HEK293 (cell line): ENCODE results near the gene RPTN.
A peak's percentile ranks its signal among the peaks of the same experiment; 100 is the strongest.

ENCODE experiments used
- CTCF ChIA-PET: fragments of 350-600 bp; formaldehyde crosslinking; extraction: SDS; loops from one replicate; lab custom pipeline; 2021; ENCODE audit warnings: antibody characterized with exemption; lab: Yijun Ruan, JAX
- POLR2A ChIA-PET: fragments of 300-600 bp; formaldehyde crosslinking; extraction: SDS; loops from one replicate; lab custom pipeline; 2020; ENCODE audit warnings: antibody characterized with exemption, inconsistent platforms; lab: Yijun Ruan, JAX
- H3K27ac ChIP-seq: fragments of 200-500 bp; sonication (Bioruptor generic); 2 replicates; pipeline ENCODE4 v1.5.1; 2014; ENCODE audit warnings: low read depth, low read length, control low read depth, inconsistent platforms; ENCODE audit errors: extremely low read depth
- H3K36me3 ChIP-seq, 2 experiments: fragments of 200-500 bp in 1 of 2; sonication (Bioruptor generic) in 1 of 2; 1 replicate in 1 of 2; 2 replicates in 1 of 2; pipeline ENCODE4 v1.5.1; 2014 to 2017; ENCODE audit warnings: inconsistent platforms in 2 of 2, low read length in 2 of 2; ENCODE audit not compliant: control insufficient read depth in 2 of 2, insufficient read depth in 1 of 2
- H3K4me1 ChIP-seq: fragments of 200-500 bp; sonication (Bioruptor generic); 2 replicates; pipeline ENCODE4 v1.5.1; 2014; ENCODE audit warnings: mild to moderate bottlenecking, low read length, inconsistent platforms; ENCODE audit not compliant: control insufficient read depth, insufficient read depth
- H3K4me3 ChIP-seq: 2 replicates; pipeline ENCODE4 v1.5.1; 2011; ENCODE audit warnings: low read depth, mild to moderate bottlenecking, control low read depth, low read length, moderate library complexity
- H3K9me3 ChIP-seq: fragments of 200-500 bp; sonication (Bioruptor generic); 2 replicates; pipeline ENCODE4 v1.5.1; 2014; ENCODE audit warnings: low read depth, low read length, inconsistent platforms; ENCODE audit not compliant: control insufficient read depth, insufficient read depth
- KLF16 ChIP-seq: fragments of 450-650 bp; formaldehyde crosslinking; IDR thresholded peaks from 2 replicates; pipeline ENCODE4 v1.5.1; 2017; ENCODE audit warnings: missing biosample characterization, missing genetic modification characterization
- ZBTB21 ChIP-seq: fragments of 450-650 bp; formaldehyde crosslinking; IDR thresholded peaks from 2 replicates; pipeline ENCODE4 v1.5.1; 2017; ENCODE audit warnings: missing biosample characterization, missing genetic modification characterization
- ZFP37 ChIP-seq: fragments of 450-650 bp; formaldehyde crosslinking; IDR thresholded peaks from 2 replicates; pipeline ENCODE4 v1.5.1; 2016; ENCODE audit warnings: missing biosample characterization, missing genetic modification characterization
- ZFP69B ChIP-seq: fragments of 450-650 bp; formaldehyde crosslinking; IDR thresholded peaks from 2 replicates; pipeline ENCODE4 v1.5.1; 2016; ENCODE audit warnings: missing biosample characterization, missing genetic modification characterization
- ZNF114 ChIP-seq: fragments of 450-650 bp; formaldehyde crosslinking; IDR thresholded peaks from 2 replicates; pipeline ENCODE4 v1.5.0; 2017; ENCODE audit warnings: missing biosample characterization, missing genetic modification characterization
- ZNF121 ChIP-seq: fragments of 450-650 bp; formaldehyde crosslinking; IDR thresholded peaks from 2 replicates; pipeline ENCODE4 v1.5.1; 2016; ENCODE audit warnings: missing biosample characterization, missing genetic modification characterization
- ZNF138 ChIP-seq: fragments of 450-650 bp; formaldehyde crosslinking; IDR thresholded peaks from 2 replicates; pipeline ENCODE4 v1.5.1; 2016; ENCODE audit warnings: missing biosample characterization, missing genetic modification characterization, borderline replicate concordance
- ZNF16 ChIP-seq: fragments of 450-650 bp; formaldehyde crosslinking; IDR thresholded peaks from 2 replicates; pipeline ENCODE4 v1.5.1; 2016; ENCODE audit warnings: low read depth, missing biosample characterization, missing genetic modification characterization
- ZNF175 ChIP-seq: fragments of 450-650 bp; formaldehyde crosslinking; IDR thresholded peaks from 2 replicates; pipeline ENCODE4 v1.5.1; 2016; ENCODE audit warnings: missing biosample characterization, missing genetic modification characterization
- ZNF18 ChIP-seq: fragments of 450-650 bp; formaldehyde crosslinking; IDR thresholded peaks from 2 replicates; pipeline ENCODE4 v1.5.1; 2016; ENCODE audit warnings: missing biosample characterization, missing genetic modification characterization
- ZNF266 ChIP-seq: fragments of 450-650 bp; formaldehyde crosslinking; IDR thresholded peaks from 2 replicates; pipeline ENCODE4 v1.5.1; 2016; ENCODE audit warnings: missing biosample characterization, missing genetic modification characterization, low read depth
- ZNF311 ChIP-seq: fragments of 450-650 bp; formaldehyde crosslinking; IDR thresholded peaks from 2 replicates; pipeline ENCODE4 v1.5.1; 2017; ENCODE audit warnings: missing biosample characterization, missing genetic modification characterization, borderline replicate concordance
- ZNF571 ChIP-seq: fragments of 450-650 bp; formaldehyde crosslinking; IDR thresholded peaks from 2 replicates; pipeline ENCODE4 v1.5.0; 2017; ENCODE audit warnings: missing biosample characterization, missing genetic modification characterization
- ZNF596 ChIP-seq: fragments of 450-650 bp; IDR thresholded peaks from 2 replicates; pipeline ENCODE4 v1.5.0; 2018; ENCODE audit warnings: missing biosample characterization, mild to moderate bottlenecking, missing genetic modification characterization, moderate library complexity
- ZNF629 ChIP-seq: fragments of 450-650 bp; formaldehyde crosslinking; IDR thresholded peaks from 2 replicates; pipeline ENCODE4 v1.5.1; 2017; ENCODE audit warnings: missing biosample characterization, missing genetic modification characterization
- ZNF639 ChIP-seq: fragments of 450-650 bp; formaldehyde crosslinking; IDR thresholded peaks from 2 replicates; pipeline ENCODE4 v1.5.1; 2016; ENCODE audit warnings: missing biosample characterization, missing genetic modification characterization
- ZNF677 ChIP-seq: fragments of 450-650 bp; IDR thresholded peaks from 2 replicates; pipeline ENCODE4 v1.5.0; 2018; ENCODE audit warnings: missing biosample characterization, mild to moderate bottlenecking, missing genetic modification characterization, moderate library complexity
- ZNF701 ChIP-seq: fragments of 450-650 bp; formaldehyde crosslinking; IDR thresholded peaks from 2 replicates; pipeline ENCODE4 v1.5.1; 2016; ENCODE audit warnings: missing biosample characterization, missing genetic modification characterization
- ZNF76 ChIP-seq: fragments of 450-650 bp; formaldehyde crosslinking; IDR thresholded peaks from 2 replicates; pipeline ENCODE4; 2016; ENCODE audit warnings: low read depth, missing biosample characterization, missing genetic modification characterization, borderline replicate concordance
- ZNF837 ChIP-seq: fragments of 450-650 bp; formaldehyde crosslinking; IDR thresholded peaks from 2 replicates; pipeline ENCODE4 v1.5.1; 2016; ENCODE audit warnings: missing biosample characterization, missing genetic modification characterization
- TF ChIP-seq, protein P1 (sequence below): fragments of 450-650 bp; formaldehyde crosslinking; optimal IDR thresholded peaks from 2 replicates; pipeline ENCODE3; 2016; ENCODE audit warnings: missing biosample characterization, mild to moderate bottlenecking, missing genetic modification characterization
- TF ChIP-seq, protein P2 (sequence below): fragments of 450-650 bp; formaldehyde crosslinking; IDR thresholded peaks from 2 replicates; pipeline ENCODE4 v1.5.1; 2016; ENCODE audit warnings: missing biosample characterization, missing genetic modification characterization, low read depth

Gene RPTN

GRCh38 chr1:152141971-152142584, 16.9 kb downstream of the RPTN start (continued):
- no peak for TF ChIP-seq ZNF16

- POLR2A ChIA-PET: no interaction called here
- no peak overlapping the region for H3K27ac ChIP-seq
- H3K4me3 ChIP-seq: no peak overlapping the region
- CTCF ChIA-PET: interaction anchor here (0.8 to 4.6 kb wide), 8 partner anchors 27 to 324 kb away, joined by 3 to 37 read pairs (median 5); no protein-coding TSS in a partner anchor
- H3K36me3 ChIP-seq: no peaks in the 10 kb centered on the region
- no peaks in the 10 kb centered on the region for H3K4me1 ChIP-seq
- no peaks in the 10 kb centered on the region for H3K9me3 ChIP-seq
- TF ChIP-seq ZNF677 (tag by site-specific recombination) (no peak), ZFP37 (tag by site-specific recombination) (no peak), ZNF639 (tag by site-specific recombination) (no peak), ZNF121 (tag by site-specific recombination) (no peak), ZNF114 (tag by site-specific recombination) (no peak), ZBTB21 (tag by site-specific recombination) (no peak), ZNF138 (tag by site-specific recombination) (no peak), ZNF311 (no peak), ZNF701 (no peak), ZNF596 (tag by site-specific recombination) (no peak), ZFP69B (tag by site-specific recombination) (no peak), ZNF571 (no peak), ZNF266 (tag by site-specific recombination) (no peak), ZNF837 (tag by site-specific recombination) (no peak), ZNF76 (tag by site-specific recombination) (no peak), KLF16 (tag by site-specific recombination) (no peak), ZNF175 (tag by site-specific recombination) (no peak), ZNF629 (tag by site-specific recombination) (no peak)
- TF ChIP-seq, protein P1, sequence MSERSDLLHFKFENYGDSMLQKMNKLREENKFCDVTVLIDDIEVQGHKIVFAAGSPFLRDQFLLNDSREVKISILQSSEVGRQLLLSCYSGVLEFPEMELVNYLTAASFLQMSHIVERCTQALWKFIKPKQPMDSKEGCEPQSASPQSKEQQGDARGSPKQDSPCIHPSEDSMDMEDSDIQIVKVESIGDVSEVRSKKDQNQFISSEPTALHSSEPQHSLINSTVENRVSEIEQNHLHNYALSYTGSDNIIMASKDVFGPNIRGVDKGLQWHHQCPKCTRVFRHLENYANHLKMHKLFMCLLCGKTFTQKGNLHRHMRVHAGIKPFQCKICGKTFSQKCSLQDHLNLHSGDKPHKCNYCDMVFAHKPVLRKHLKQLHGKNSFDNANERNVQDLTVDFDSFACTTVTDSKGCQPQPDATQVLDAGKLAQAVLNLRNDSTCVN: no peak
Measured at GRCh38 chr1:152137215-152137614, 21.8 kb downstream of the RPTN start.

- H3K4me3 ChIP-seq: no peak overlapping the region
- CTCF ChIA-PET: interaction anchor here (0.9 to 1.2 kb wide), 3 partner anchors 10 to 329 kb away, joined by 3 to 4 read pairs (median 3); no protein-coding TSS in a partner anchor
Measured at GRCh38 chr1:152130186-152130585, 28.8 kb downstream of the RPTN start.

More at GRCh38 chr1:152130186-152130585, 28.8 kb downstream of the RPTN start:
- POLR2A ChIA-PET: no interaction called here
- Histone ChIP-seq H3K4me1 (no peaks in the 10 kb centered on the region), H3K36me3 (no peaks in the 10 kb centered on the region), H3K9me3 (no peaks in the 10 kb centered on the region), H3K27ac (no peak overlapping the region)
- no peak for TF ChIP-seq ZNF18 (tag by site-specific recombination)
- TF ChIP-seq, protein P2, sequence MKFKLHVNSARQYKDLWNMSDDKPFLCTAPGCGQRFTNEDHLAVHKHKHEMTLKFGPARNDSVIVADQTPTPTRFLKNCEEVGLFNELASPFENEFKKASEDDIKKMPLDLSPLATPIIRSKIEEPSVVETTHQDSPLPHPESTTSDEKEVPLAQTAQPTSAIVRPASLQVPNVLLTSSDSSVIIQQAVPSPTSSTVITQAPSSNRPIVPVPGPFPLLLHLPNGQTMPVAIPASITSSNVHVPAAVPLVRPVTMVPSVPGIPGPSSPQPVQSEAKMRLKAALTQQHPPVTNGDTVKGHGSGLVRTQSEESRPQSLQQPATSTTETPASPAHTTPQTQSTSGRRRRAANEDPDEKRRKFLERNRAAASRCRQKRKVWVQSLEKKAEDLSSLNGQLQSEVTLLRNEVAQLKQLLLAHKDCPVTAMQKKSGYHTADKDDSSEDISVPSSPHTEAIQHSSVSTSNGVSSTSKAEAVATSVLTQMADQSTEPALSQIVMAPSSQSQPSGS: peak; percentile 56; the same call in 1 of the 2 replicates
